ENCODE results near the gene COMT. TPM values are rescaled to one million over a fixed set of nuclear protein-coding genes. Genes with fewer than 3 reads are reported as not detected.

The COMT gene
- total RNA-seq, 3 donors from 2014 or later (not counting 1 experiment from before 2014, with no cell fraction given): 37.5 to 56.2 (median 38.2) TPM

DNA sequence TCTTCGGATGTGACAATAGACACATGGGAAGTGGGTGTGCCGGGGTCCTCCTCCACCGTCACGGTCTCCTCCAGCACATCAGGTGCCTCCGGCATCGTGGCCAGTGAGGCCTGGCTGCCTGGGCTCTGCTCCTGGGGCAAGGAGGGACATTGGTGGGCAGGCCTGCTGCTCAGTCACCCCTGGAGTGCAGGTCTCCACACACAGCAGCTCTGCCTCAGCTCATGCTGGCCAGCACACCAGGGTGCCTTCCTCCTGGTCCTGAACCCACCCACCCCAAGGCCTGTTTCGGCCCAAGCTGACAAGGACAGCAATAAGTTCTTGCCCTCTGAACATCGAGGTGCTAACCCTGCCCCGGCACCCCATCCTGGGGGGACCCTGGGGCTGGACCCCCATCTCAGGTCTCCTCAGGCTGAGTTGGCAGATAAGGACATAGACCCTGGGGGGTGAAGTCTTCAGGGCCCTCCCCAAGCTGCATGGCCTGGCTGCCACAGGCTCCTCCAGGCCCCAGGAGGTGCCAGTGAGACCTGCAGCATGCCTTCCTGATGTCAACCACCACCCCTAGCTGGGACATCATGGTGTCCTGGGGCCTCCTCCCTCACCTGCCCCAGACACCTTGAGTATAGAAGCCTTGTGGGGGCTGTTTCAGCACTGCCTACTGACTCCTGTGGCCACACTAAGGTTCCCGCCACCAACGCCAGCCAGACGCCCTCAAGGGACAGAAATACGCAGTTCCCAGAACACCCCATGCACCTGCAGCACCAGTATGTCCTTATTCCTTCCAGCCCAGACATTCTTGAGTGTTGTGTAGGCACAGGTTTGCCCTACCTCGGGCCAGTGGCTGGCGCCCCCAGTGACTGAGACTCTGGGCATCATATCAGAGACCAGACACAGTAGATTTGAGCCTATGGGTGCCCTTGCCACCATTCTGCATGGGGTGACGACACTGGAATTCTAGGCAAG, 40.7 kb downstream of the COMT start:
- Mint-ChIP-seq H3K4me3 (no peak overlapping the region), H3K4me1 (peaks cover 0 to 16% of the 10 kb centered on the region in 2 donors), H3K27ac (no peak overlapping the region), H3K36me3 (no peaks in the 10 kb centered on the region), H3K9me3 (no peaks in the 10 kb centered on the region), H3K27me3 (ENCODE audit: low read depth in 2 of 2) (no peaks in the 10 kb centered on the region)
- 94% methylated on average over 16 of the region's 16 CpGs for WGBS (ENCODE audit: insufficient coverage)
- H3K36me3 ChIP-seq (ENCODE audit: control insufficient read depth, insufficient read depth, low read length): peaks cover 3% of the 10 kb centered on the region
- no peaks in the 10 kb centered on the region for H3K9me3 ChIP-seq (ENCODE audit: control insufficient read depth, insufficient read depth, low read length)
- intact Hi-C loops (cut with micrococcal nuclease): no loop called here
- H3K4me3 ChIP-seq (ENCODE audit: low read length): no peak overlapping the region
- no peak for DNase-seq
- no peak overlapping the region for H3K27ac ChIP-seq (ENCODE audit: low read length)
- no peaks in the 10 kb centered on the region for H3K27me3 ChIP-seq (ENCODE audit: control insufficient read depth, insufficient read depth, low read length)
- TF ChIP-seq, protein P1, sequence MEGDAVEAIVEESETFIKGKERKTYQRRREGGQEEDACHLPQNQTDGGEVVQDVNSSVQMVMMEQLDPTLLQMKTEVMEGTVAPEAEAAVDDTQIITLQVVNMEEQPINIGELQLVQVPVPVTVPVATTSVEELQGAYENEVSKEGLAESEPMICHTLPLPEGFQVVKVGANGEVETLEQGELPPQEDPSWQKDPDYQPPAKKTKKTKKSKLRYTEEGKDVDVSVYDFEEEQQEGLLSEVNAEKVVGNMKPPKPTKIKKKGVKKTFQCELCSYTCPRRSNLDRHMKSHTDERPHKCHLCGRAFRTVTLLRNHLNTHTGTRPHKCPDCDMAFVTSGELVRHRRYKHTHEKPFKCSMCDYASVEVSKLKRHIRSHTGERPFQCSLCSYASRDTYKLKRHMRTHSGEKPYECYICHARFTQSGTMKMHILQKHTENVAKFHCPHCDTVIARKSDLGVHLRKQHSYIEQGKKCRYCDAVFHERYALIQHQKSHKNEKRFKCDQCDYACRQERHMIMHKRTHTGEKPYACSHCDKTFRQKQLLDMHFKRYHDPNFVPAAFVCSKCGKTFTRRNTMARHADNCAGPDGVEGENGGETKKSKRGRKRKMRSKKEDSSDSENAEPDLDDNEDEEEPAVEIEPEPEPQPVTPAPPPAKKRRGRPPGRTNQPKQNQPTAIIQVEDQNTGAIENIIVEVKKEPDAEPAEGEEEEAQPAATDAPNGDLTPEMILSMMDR (IDR thresholded peaks at IDR 0.05): no peak
- H3K4me1 ChIP-seq (ENCODE audit: control insufficient read depth, insufficient read depth, low read length): peaks cover 22% of the 10 kb centered on the region
- ATAC-seq: no peak

DNA sequence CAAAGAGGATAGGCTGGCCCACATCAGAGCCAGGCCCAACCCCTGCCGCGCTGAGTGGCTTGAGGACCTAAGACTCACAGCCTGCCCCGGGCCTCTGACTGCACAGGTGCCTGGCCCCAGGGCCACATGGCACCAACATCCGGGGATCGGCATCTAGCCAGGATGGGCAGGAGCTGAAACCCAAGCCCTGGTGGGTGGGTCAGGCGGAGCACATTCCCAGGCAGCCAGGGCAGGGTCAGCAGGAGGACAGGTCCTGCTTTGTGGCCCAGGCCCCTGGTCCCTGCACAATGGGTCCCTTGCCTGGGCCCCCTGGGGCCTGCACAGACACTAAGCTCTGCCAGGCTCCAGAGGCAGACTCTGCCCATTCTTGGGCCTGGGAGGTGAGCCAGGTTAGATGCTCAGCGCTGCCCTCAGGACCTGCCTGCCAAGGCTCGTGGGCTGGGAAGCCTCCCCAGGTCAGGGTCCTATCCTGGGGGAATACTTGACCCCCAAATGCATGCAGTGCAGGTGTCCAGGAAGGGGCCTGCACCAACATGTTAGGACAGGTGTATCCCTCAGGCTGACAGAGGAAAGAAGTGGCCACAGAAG, 41.5 kb downstream of the COMT start:
- intact Hi-C loops (cut with micrococcal nuclease): no loop called here
- H3K9me3 ChIP-seq (ENCODE audit: control insufficient read depth, insufficient read depth, low read length): no peaks in the 10 kb centered on the region
- no peak for DNase-seq
- H3K36me3 ChIP-seq (ENCODE audit: control insufficient read depth, insufficient read depth, low read length): peaks cover 3% of the 10 kb centered on the region
- Mint-ChIP-seq H3K9me3 (no peaks in the 10 kb centered on the region), H3K4me3 (peak overlapping the region; percentile 28), H3K4me1 (peaks cover 0 to 16% of the 10 kb centered on the region in 2 donors), H3K36me3 (no peaks in the 10 kb centered on the region), H3K27ac (no peak overlapping the region), H3K27me3 (ENCODE audit: low read depth in 2 of 2) (no peaks in the 10 kb centered on the region)
- H3K4me3 ChIP-seq (ENCODE audit: low read length): no peak overlapping the region
- TF ChIP-seq, protein P1 (IDR thresholded peaks at IDR 0.05): no peak
- ATAC-seq: no peak
- H3K4me1 ChIP-seq (ENCODE audit: control insufficient read depth, insufficient read depth, low read length): peaks cover 27% of the 10 kb centered on the region
- H3K27ac ChIP-seq (ENCODE audit: low read length): no peak overlapping the region
- 87% methylated on average over 8 of the region's 8 CpGs for WGBS (ENCODE audit: insufficient coverage)
- no peaks in the 10 kb centered on the region for H3K27me3 ChIP-seq (ENCODE audit: control insufficient read depth, insufficient read depth, low read length)

DNA sequence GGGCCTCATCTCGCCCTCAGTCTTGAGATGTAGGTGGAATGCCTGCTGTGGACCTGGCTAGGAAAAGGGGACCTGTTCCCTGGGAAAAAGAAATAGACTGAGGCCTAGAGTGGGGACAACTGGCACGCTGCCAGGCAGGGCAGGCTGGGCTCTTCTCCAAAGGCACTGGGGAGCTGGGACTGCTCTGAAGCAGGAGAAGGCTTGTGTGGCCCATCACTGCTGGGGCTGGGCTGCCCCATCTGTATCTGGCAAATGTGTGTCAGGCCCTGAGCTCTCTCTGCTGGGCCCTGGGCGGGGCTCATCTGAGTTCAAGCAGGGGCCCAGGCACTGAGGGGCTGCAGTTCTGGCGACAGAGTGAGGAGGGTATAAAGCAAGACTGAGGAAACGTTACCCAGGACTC, 42.2 kb downstream of the COMT start:
- Mint-ChIP-seq H3K9me3 (no peaks in the 10 kb centered on the region), H3K4me1 (peaks cover 0 to 16% of the 10 kb centered on the region in 2 donors), H3K36me3 (no peaks in the 10 kb centered on the region), H3K4me3 (peak overlapping the region; percentile 28), H3K27me3 (ENCODE audit: low read depth in 2 of 2) (no peaks in the 10 kb centered on the region), H3K27ac (no peak overlapping the region)
- Histone ChIP-seq H3K36me3 (ENCODE audit: control insufficient read depth, insufficient read depth, low read length) (no peaks in the 10 kb centered on the region), H3K4me3 (ENCODE audit: low read length) (no peak overlapping the region), H3K27ac (ENCODE audit: low read length) (no peak overlapping the region), H3K4me1 (ENCODE audit: control insufficient read depth, insufficient read depth, low read length) (peaks cover 27% of the 10 kb centered on the region), H3K27me3 (ENCODE audit: control insufficient read depth, insufficient read depth, low read length) (no peaks in the 10 kb centered on the region), H3K9me3 (ENCODE audit: control insufficient read depth, insufficient read depth, low read length) (no peaks in the 10 kb centered on the region)
- TF ChIP-seq, protein P1 (IDR thresholded peaks at IDR 0.05): no peak
- intact Hi-C loops (cut with micrococcal nuclease): no loop called here
- no peak for ATAC-seq
- 85% methylated on average over 4 of the region's 5 CpGs for WGBS (ENCODE audit: insufficient coverage)
- DNase-seq: no peak
